ENCODE results near the gene CACNA2D3.

DNA sequence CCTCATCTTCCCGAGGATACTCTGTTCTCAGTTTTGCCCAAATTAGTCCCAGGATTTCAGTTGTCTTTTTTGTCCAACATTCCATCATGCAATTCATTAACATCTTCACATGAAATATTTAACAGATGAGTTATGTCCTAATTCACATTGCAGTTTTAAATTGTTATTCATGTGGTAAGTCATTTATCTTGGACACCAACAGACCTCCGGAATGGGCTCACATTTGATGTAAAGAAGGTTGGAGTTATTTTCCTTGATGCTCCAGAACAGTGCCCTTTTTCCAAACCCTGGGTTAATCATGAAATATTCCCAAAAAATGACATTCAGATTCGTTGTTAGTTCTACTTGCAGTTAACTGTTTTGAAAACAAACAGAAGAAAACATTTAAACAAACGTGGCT, 838.3 kb downstream of the CACNA2D3 start:
- TF ChIP-seq CTCF (IDR thresholded peaks at IDR 0.05) (no peak), POLR2A (IDR thresholded peaks at IDR 0.05) (no peak), EP300 (IDR thresholded peaks at IDR 0.05) (no peak)

Data from tibial nerve (tissue), 4 donors.